ENCODE measurements around the gene DAG1.

Gene DAG1

GRCh38 chr3:49460188-49460890 lies 9.7 kb upstream of the DAG1 start:
- in situ Hi-C loops (cut with MboI; ENCODE audit: low sequenced_read_pairs, unreplicated experiment) = no loop called here
- DNase-seq (ENCODE audit: low spot score) = no peak

GRCh38 chr3:49460956-49461355 lies 9.1 kb upstream of the DAG1 start:
- in situ Hi-C loops (cut with MboI; ENCODE audit: low sequenced_read_pairs, unreplicated experiment) = no loop called here
- no peak for TF ChIP-seq CTCF (IDR thresholded peaks at IDR 0.05; ENCODE audit: borderline replicate concordance, control extremely low read depth, extremely low read depth, insufficient read depth, missing control alignments)

More at GRCh38 chr3:49460188-49460890, 9.7 kb upstream of the DAG1 start:
- TF ChIP-seq CTCF (IDR thresholded peaks at IDR 0.05; ENCODE audit: borderline replicate concordance, control extremely low read depth, extremely low read depth, insufficient read depth, missing control alignments) = no peak

GRCh38 chr3:49461443-49462171 lies 8.5 kb upstream of the DAG1 start:
- in situ Hi-C loops (cut with MboI; ENCODE audit: low sequenced_read_pairs, unreplicated experiment) = no loop called here
- no peak for TF ChIP-seq CTCF (IDR thresholded peaks at IDR 0.05; ENCODE audit: borderline replicate concordance, control extremely low read depth, extremely low read depth, insufficient read depth, missing control alignments)
- DNase-seq (ENCODE audit: low spot score) = peak; percentile 41

More at GRCh38 chr3:49460956-49461355, 9.1 kb upstream of the DAG1 start:
- no peak for DNase-seq (ENCODE audit: low spot score)

- in situ Hi-C loops (cut with MboI; ENCODE audit: low sequenced_read_pairs, unreplicated experiment) = no loop called here
- no peak for DNase-seq (ENCODE audit: low spot score)
- TF ChIP-seq CTCF (IDR thresholded peaks at IDR 0.05; ENCODE audit: borderline replicate concordance, control extremely low read depth, extremely low read depth, insufficient read depth, missing control alignments) = no peak
These were observed 7.8 kb upstream of the DAG1 start for GRCh38 chr3:49462222-49462621.

GRCh38 chr3:49465270-49466034 lies 4.6 kb upstream of the DAG1 start:
- peak; percentile 21 for DNase-seq (ENCODE audit: low spot score)
- in situ Hi-C loops (cut with MboI; ENCODE audit: low sequenced_read_pairs, unreplicated experiment) = no loop called here
- no peak for TF ChIP-seq CTCF (IDR thresholded peaks at IDR 0.05; ENCODE audit: borderline replicate concordance, control extremely low read depth, extremely low read depth, insufficient read depth, missing control alignments)

GRCh38 chr3:49466085-49466484 lies 4.0 kb upstream of the DAG1 start:
- in situ Hi-C loops (cut with MboI; ENCODE audit: low sequenced_read_pairs, unreplicated experiment) = no loop called here
- TF ChIP-seq CTCF (IDR thresholded peaks at IDR 0.05; ENCODE audit: borderline replicate concordance, control extremely low read depth, extremely low read depth, insufficient read depth, missing control alignments) = no peak
- DNase-seq (ENCODE audit: low spot score) = no peak
